WTC11 (cell line): ENCODE results near the gene LY6G6C.

Experiments used
- E2F4 ChIP-seq: sonication (generic); formaldehyde crosslinking; IDR thresholded peaks from 2 replicates; pipeline ENCODE4 v1.8.1; 2022; ENCODE audit warnings: low read depth, mild to moderate bottlenecking, moderate library complexity, missing genetic modification reagents, borderline replicate concordance
- IRF1 ChIP-seq: sonication (generic); formaldehyde crosslinking; IDR thresholded peaks from 2 replicates; pipeline ENCODE4 v1.8.0; 2023; ENCODE audit warnings: missing genetic modification reagents
- ZNF423 ChIP-seq: fragments of 250-450 bp; sonication (Bioruptor Pico); IDR thresholded peaks from 2 replicates; pipeline ENCODE4 v2.1.2; 2022; ENCODE audit warnings: mild to moderate bottlenecking, moderate library complexity

- TF ChIP-seq E2F4 (no peak), ZNF423 (CRISPR knock-in tag) (peak; percentile 66), IRF1 (no peak)
Observed at GRCh38 chr6:31713991-31714684, 7.4 kb downstream of the LY6G6C start.
